GM23338 (cell line): ENCODE measurements around the gene ATP10B. TPM values are rescaled to one million over a fixed set of nuclear protein-coding genes. Genes with fewer than 3 reads are reported as not detected.

ENCODE experiments used
- ATAC-seq: fragments of 200-7000 bp; cut with Tn5 transposase; 3 replicates; pipeline ENCODE4 v1.9.1; 2020
- DNase-seq: peaks from one replicate; pipeline ENCODE4 v3.0.0-alpha.2; 2015; ENCODE audit warnings: low spot score
- H2AFZ ChIP-seq: fragments of 200-600 bp; sonication (generic); 2 replicates; pipeline ENCODE4 v1.8.0; 2016; ENCODE audit warnings: antibody characterized with exemption, mild to moderate bottlenecking, moderate library complexity
- H3F3A ChIP-seq: fragments of 200-600 bp; sonication (generic); replicated peaks from 2 replicates; pipeline ENCODE4 v1.8.0; 2017; ENCODE audit warnings: antibody characterized with exemption, mixed run types, low read depth
- H3K27ac ChIP-seq: fragments of 200-600 bp; sonication (generic); 2 replicates; pipeline ENCODE4 v1.6.1; 2016; ENCODE audit warnings: low read depth
- H3K27me3 ChIP-seq: fragments of 200-600 bp; sonication (generic); 2 replicates; pipeline ENCODE4 v1.8.0; 2016; ENCODE audit warnings: mild to moderate bottlenecking, mixed run types, moderate library complexity; ENCODE audit not compliant: insufficient read depth
- H3K36me3 ChIP-seq: fragments of 200-600 bp; sonication (generic); 2 replicates; pipeline ENCODE4 v1.8.0; 2016; ENCODE audit warnings: mild to moderate bottlenecking; ENCODE audit not compliant: insufficient read depth
- H3K4me1 ChIP-seq: fragments of 200-600 bp; sonication (generic); 2 replicates; pipeline ENCODE4 v1.8.0; 2016; ENCODE audit warnings: mild to moderate bottlenecking, moderate library complexity; ENCODE audit not compliant: insufficient read depth
- H3K4me2 ChIP-seq: fragments of 200-600 bp; sonication (generic); 2 replicates; pipeline ENCODE4 v1.7.1; 2017; ENCODE audit warnings: mixed run types
- H3K4me3 ChIP-seq: fragments of 200-600 bp; sonication (generic); 2 replicates; pipeline ENCODE4 v1.6.1; 2016; ENCODE audit warnings: mixed run types
- H3K79me2 ChIP-seq: fragments of 200-600 bp; sonication (generic); replicated peaks from 2 replicates; pipeline ENCODE4 v1.8.0; 2017; ENCODE audit warnings: mild to moderate bottlenecking; ENCODE audit not compliant: insufficient read depth
- H3K9me2 ChIP-seq: fragments of 200-600 bp; sonication (generic); 2 replicates; pipeline ENCODE4 v1.8.0; 2017; ENCODE audit not compliant: insufficient read depth
- H4K20me1 ChIP-seq: fragments of 200-600 bp; sonication (generic); replicated peaks from 2 replicates; pipeline ENCODE4 v1.8.0; 2017; ENCODE audit warnings: mild to moderate bottlenecking; ENCODE audit not compliant: insufficient read depth
- H3K27ac Mint-ChIP-seq: 2 replicates; pipeline ENCODE4 v1.8.0; 2020; ENCODE audit warnings: inconsistent platforms, mild to moderate bottlenecking, moderate library complexity, mixed read lengths
- H3K27me3 Mint-ChIP-seq: 3 replicates; pipeline ENCODE4 v1.8.0; 2022; ENCODE audit warnings: low read depth, mild to moderate bottlenecking, moderate library complexity, mixed read lengths, inconsistent platforms; ENCODE audit not compliant: insufficient read depth, poor library complexity
- H3K36me3 Mint-ChIP-seq: 3 replicates; pipeline ENCODE4 v1.8.0; 2021; ENCODE audit warnings: low read depth, mild to moderate bottlenecking, inconsistent platforms, moderate library complexity, mixed read lengths
- H3K4me1 Mint-ChIP-seq: 3 replicates; pipeline ENCODE4 v1.8.0; 2020; ENCODE audit warnings: mild to moderate bottlenecking, inconsistent platforms, mixed read lengths
- H3K4me3 Mint-ChIP-seq: 3 replicates; pipeline ENCODE4 v1.8.0; 2021; ENCODE audit warnings: moderate library complexity, mild to moderate bottlenecking, inconsistent platforms, mixed read lengths
- H3K9me3 Mint-ChIP-seq: 3 replicates; pipeline ENCODE4 v1.8.0; 2020; ENCODE audit warnings: moderate library complexity, mild to moderate bottlenecking, inconsistent platforms, mixed read lengths
- CREB1 ChIP-seq: fragments of 250-450 bp; sonication (Bioruptor Pico); IDR thresholded peaks from 2 replicates; pipeline ENCODE4 v1.5.0; 2020; ENCODE audit warnings: low read depth, mild to moderate bottlenecking, moderate library complexity
- CTCF ChIP-seq, 2 experiments: fragments of 200-600 bp in 1 of 2; sonication (generic) in 1 of 2; conservative IDR thresholded peaks; 2 replicates each; pipeline versions ENCODE4 v1.5.1 to v1.6.1; 2016 to 2017; ENCODE audit warnings: antibody characterized with exemption in 2 of 2, low read depth in 2 of 2, mild to moderate bottlenecking in 2 of 2, moderate library complexity in 1 of 2
- ETS1 ChIP-seq: IDR thresholded peaks from 2 replicates; pipeline ENCODE4 v1.6.1; 2016; ENCODE audit warnings: antibody characterized with exemption
- EZH2 ChIP-seq: fragments of 200-600 bp; sonication (generic); IDR thresholded peaks from one replicate; pipeline ENCODE4 v1.8.0; 2017; ENCODE audit warnings: antibody characterized with exemption, mild to moderate bottlenecking, low read depth; ENCODE audit not compliant: unreplicated experiment
- EZH2phosphoT487 ChIP-seq: fragments of 200-600 bp; sonication (generic); IDR thresholded peaks from one replicate; pipeline ENCODE4 v1.8.1; 2018; ENCODE audit warnings: antibody characterized with exemption; ENCODE audit not compliant: unreplicated experiment
- JUNB ChIP-seq: IDR thresholded peaks from one replicate; pipeline ENCODE4 v1.6.1; 2016; ENCODE audit warnings: antibody characterized with exemption; ENCODE audit not compliant: unreplicated experiment
- NANOG ChIP-seq: IDR thresholded peaks from 2 replicates; pipeline ENCODE4 v1.6.1; 2016; ENCODE audit warnings: antibody characterized with exemption, borderline replicate concordance
- POLR2AphosphoS5 ChIP-seq: IDR thresholded peaks from 2 replicates; pipeline ENCODE4 v1.6.1; 2016; ENCODE audit warnings: antibody characterized with exemption, low read depth
- REST ChIP-seq: IDR thresholded peaks from one replicate; pipeline ENCODE4 v1.6.1; 2018; ENCODE audit warnings: antibody characterized with exemption; ENCODE audit not compliant: unreplicated experiment
- STAT1 ChIP-seq: IDR thresholded peaks from one replicate; pipeline ENCODE4 v1.6.1; 2016; ENCODE audit warnings: antibody characterized with exemption; ENCODE audit not compliant: unreplicated experiment
- ZNF114 ChIP-seq: fragments of 250-450 bp; sonication (Bioruptor Pico); IDR thresholded peaks from 2 replicates; pipeline ENCODE4 v1.5.0; 2020; ENCODE audit warnings: mild to moderate bottlenecking, moderate library complexity
- ZNF331 ChIP-seq: fragments of 250-450 bp; sonication (Bioruptor Pico); IDR thresholded peaks from 2 replicates; pipeline ENCODE4 v1.5.0; 2020; ENCODE audit warnings: low read depth, mild to moderate bottlenecking, moderate library complexity
- ZNF462 ChIP-seq: fragments of 250-450 bp; sonication (Bioruptor Pico); IDR thresholded peaks from 2 replicates; pipeline ENCODE4 v1.5.0; 2020; ENCODE audit warnings: mild to moderate bottlenecking, moderate library complexity
- polyA plus RNA-seq: library from polyadenylated mRNA; unstranded; fragments of >200 nt; fragmentation: Nextera tagmentation; extraction: Ambion mirVana; gene quantifications from 2 replicates; pipeline ENCODE4 v1.2.1, GENCODE V29; 2016
- total RNA-seq: library from RNA; depleted of rRNA; stranded (reverse); fragments of >200 nt; shearing (Covaris generic); gene quantifications from 2 replicates; pipeline ENCODE4 v1.2.3, GENCODE V29; 2014

ATP10B gene
- total and polyA plus RNA-seq, 2 experiments from 2014 or later, result 0.11 to 0.14 TPM

- H3K4me1 ChIP-seq, result peaks cover 9% of the 10 kb centered on the region; the same call in 1 of the 2 replicates
- H3K79me2 ChIP-seq, result no peaks in the 10 kb centered on the region
- no peaks in the 10 kb centered on the region for H3K36me3 Mint-ChIP-seq
- peaks cover 11% of the 10 kb centered on the region; the same call in 2 of the 3 replicates for H3K4me1 Mint-ChIP-seq
- no peaks in the 10 kb centered on the region for H3F3A ChIP-seq
- no peaks in the 10 kb centered on the region for H3K36me3 ChIP-seq
- ATAC-seq, result no peak
- no peak overlapping the region for H3K4me3 ChIP-seq
- no peak overlapping the region for H3K27ac ChIP-seq
- no peaks in the 10 kb centered on the region for H3K27me3 Mint-ChIP-seq
- no peak overlapping the region for H3K4me2 ChIP-seq
- no peak overlapping the region for H2AFZ ChIP-seq
- no peaks in the 10 kb centered on the region for H3K27me3 ChIP-seq
- no peaks in the 10 kb centered on the region for H4K20me1 ChIP-seq
- H3K9me3 Mint-ChIP-seq, result no peaks in the 10 kb centered on the region
- TF ChIP-seq EZH2phosphoT487, result no peak
- TF ChIP-seq STAT1, result no peak
- no peak for TF ChIP-seq ZNF462
- no peak for TF ChIP-seq CREB1
- no peak for TF ChIP-seq POLR2AphosphoS5
- TF ChIP-seq ZNF114 (CRISPR knock-in tag), result no peak
- TF ChIP-seq EZH2, result no peak
- TF ChIP-seq REST, result no peak
- no peak for TF ChIP-seq JUNB
- no peak for TF ChIP-seq NANOG
- no peak for TF ChIP-seq ZNF331
- TF ChIP-seq CTCF (conservative IDR thresholded peaks at IDR 0.05; ENCODE audit: low read depth in 2 of 2), result no peak
- no peak for TF ChIP-seq ETS1
- H3K4me3 Mint-ChIP-seq, result no peak overlapping the region
- no peak overlapping the region for H3K27ac Mint-ChIP-seq
- no peak for DNase-seq
- H3K9me2 ChIP-seq, result 0 out of 2 replicates have a peak, but pooled peaks cover 6% of the 10 kb centered on the region
Measured at GRCh38 chr5:160537940-160538339, 314.1 kb downstream of the ATP10B start.
